HG03342 (cell line): ENCODE results near the gene TRAP1.

Source experiments
- ATAC-seq: cut with Tn5 transposase; IDR thresholded peaks from one replicate; pipeline ENCODE4 v1.9.1; 2021; ENCODE audit warnings: mild to moderate bottlenecking, moderate library complexity; ENCODE audit not compliant: unreplicated experiment

Gene TRAP1

DNA sequence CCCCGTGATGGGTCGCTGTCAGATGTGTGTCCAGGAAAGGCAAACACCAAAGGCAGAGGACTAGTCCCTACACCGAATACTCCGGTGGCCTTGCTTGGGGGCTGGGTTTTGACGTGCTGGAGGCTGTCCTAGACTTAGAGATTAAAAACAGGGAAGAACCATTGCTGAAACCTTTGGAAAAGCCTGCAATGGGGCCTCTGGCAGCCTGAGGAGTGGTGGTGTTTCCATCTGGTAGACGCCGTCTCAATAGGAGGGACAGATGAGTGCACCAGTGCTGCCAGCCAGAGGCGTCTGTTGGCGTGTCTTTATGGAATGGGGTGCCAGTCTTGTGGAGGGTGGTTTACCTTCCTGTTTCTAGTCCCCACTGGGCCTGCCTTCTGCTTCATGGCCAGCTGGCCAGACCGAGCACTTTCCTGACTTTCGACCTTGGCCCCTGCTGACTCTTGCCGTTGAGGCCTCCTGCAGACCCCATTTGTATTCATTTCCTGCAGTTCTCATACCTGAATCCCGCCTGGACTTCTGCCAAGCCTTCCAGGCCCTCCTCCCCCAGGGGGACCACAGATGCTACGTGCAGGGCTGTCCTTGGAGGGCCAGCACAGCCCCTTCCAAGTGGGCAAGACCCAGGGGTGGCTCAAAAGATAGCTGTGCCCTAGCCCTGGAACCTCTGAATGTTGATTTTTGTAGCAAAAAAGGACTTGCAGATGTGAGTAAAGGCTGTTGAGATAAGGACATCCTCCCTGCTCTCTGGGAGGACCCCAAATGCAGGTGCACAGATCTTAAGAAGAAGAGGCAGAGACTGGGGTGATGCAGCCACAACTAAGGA lies 64.7 kb downstream of the TRAP1 start:
- ATAC-seq: no peak

DNA sequence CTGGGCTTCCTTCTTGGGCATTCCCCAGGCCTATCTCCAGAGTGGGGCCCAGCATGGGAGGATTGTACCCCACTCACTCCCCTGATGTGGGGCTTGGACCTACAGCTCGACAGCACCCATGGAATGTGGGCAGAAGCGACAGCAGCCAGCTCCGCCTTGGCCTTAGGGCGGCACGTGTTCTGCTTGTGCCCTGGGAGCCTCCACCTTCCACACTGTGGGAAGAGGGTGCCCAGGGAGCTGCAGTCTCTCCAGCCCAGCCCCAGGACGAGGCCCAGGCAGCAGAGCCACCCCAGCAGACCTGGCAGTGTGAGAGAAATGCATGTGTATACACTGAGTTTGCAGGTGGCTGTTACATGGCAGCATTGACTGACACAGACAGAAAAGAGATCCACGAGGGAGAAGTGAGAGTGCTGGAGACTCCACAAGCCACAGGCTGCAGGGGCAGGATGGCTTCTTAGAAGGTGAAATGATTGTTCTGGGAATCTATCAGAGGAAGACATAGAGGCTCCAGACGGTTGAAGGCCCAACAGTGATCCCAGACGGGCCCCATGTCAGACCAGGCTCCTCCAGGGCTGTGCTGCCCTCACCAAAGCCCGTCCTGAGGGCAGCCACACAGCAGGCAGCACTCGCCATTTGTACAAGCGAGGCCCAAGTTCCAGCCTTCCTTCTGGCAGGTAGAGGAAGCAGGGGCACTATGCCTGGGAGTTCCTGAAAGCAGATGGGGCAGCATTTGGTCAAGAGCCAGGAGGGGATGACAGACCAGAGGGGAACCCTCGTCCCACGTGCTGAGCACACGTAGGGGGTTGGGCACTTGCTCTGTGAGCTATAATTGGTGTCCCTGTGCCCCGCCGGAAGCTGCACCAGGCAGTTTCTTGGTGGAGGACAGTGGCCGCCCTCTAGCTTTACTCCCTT lies 65.6 kb downstream of the TRAP1 start:
- ATAC-seq: no peak

DNA sequence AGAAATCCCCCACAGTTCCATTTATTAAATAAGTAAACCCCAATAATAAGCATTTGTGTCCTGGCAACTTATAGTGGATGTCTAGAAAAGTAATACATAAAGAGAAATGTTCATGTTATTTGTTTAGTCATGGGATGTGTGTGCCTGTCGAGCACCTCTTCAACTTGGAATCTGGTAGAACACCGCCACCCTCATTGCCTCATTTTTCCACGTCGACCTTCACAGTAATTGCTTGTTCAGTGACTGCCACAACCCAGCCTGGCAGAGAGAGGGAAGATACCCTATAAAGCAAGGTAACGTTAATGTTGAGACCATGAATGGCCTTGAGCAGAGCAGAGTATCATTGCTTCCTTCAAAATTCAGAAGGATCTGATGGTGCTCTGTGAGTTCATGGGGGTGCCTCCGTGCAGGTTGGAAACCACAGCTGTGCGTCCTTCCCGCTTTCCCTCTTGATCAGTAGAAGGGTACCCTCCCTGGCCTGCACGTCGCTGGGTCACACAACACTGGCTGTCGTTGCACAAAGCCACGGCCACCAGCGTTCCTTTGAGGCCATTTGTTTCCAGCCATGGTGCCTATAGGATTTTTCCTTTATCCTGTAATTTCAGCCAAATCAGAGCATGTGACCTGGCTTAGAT lies 66.6 kb downstream of the TRAP1 start:
- no peak for ATAC-seq

DNA sequence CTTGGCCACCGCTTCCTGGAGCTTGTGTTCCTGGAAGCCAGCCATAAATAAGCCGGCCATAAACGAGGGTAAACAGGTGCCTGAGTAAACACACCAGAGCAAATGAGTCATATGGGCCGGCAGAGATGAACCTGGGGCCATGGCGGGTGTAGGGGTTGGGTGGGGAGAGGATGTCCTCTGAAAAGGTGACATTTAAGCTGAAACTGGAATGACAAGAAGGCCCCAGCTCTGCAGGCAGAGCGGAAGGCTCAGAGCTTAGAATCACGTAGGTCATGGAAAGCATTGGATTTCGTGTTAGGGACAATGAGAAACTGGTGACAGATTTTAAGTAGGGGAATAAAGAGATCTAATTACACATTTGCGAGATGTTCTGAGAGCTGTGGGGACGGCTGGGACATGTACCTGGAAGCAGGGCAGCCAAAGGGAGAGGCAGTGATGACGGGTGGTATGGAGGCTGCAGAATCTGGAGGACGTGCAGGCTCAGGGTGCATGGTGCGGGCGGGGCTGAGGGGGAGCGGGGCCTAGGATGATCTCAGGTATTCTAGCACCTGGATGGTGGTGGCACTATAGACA lies 70.9 kb downstream of the TRAP1 start:
- no peak for ATAC-seq

DNA sequence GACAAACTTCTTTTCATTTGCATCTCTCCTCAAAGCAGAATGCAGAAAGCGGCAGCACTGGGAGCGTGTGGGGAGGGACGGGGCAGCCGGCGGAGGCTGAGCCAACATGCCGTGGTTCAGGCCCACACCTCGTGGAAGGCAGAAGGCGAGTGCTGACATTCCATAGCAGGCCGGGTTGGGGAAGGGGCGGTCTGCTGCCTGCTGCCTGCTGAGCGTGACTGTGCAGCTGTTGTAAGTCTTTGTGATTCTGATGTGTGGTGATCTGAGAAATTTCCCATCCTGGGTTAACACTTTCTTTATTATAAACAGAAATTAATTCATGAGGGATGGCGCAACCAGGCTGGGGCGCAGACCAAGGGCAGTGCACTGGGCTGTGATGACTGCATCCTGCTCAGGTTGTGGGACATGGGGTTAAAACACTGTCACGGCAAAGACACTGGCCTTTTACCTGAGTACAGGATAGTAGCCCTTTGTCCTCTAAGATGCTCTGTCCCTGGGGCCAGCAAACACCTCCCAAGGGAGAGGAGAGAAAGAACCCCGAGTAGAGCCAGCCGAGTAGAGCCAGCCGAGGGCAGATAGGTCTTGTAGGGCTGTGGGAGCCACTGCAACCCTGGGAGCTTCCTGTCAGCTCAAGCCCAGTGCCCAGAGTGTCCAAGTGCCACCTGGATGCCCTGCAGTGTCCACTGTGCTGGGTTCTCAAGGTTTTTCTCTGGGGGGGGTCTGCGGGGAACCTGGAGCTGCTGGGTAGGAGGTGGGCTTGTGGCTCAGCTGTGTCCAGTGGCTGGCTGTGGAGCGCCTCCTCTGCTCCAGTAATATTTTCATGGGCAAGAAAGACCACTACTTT lies 71.6 kb downstream of the TRAP1 start:
- no peak for ATAC-seq

DNA sequence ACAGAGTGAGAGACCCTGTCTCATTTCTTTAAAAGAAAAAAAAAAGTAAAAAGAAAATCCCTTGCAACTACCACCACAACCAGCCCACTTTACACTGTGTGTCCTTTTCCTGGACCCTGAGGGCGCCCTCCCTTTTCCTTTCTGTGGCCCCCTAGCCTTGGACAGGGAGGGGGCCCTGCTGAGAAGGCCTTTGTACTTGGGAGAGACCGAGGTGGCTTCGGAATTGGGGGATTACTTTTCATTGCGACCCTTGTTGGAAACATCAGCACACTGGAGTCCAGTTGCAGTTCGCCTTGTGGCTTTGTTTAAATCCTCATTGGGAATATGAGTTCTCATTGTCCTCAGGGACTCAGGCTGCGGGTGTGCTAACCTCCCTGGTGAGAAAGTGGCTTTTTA lies 72.2 kb downstream of the TRAP1 start:
- no peak for ATAC-seq

DNA sequence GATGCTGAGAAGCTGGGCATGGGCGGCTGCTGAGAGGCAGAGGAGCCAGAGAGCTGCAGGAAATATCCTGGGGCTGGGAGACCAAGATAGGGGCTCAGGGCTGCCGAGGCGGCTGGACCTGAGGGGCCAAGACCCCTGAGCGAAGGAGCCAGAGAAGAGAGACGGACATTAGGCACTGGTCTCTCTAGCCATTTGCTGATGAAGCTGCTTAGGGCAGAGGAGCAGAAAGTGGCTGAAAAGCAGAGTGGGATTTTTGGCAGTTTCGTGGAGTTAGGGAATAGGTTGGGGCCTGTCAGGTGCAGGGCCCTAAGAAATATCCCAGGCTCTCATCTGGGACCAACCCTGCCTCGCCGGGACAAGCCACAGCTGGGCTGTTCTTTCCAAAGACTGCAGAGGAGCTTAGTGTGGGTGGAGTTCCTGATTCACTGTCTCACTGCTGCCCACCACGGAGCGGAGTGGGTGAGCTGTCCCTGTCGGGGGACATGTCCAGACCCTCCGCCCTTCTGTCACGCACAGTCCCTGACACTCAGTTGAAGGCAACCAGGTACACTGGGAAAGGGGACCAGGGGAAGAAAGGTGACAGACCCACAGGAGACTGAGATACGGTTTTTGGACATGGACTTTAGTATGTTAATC lies 74.1 kb downstream of the TRAP1 start:
- no peak for ATAC-seq

DNA sequence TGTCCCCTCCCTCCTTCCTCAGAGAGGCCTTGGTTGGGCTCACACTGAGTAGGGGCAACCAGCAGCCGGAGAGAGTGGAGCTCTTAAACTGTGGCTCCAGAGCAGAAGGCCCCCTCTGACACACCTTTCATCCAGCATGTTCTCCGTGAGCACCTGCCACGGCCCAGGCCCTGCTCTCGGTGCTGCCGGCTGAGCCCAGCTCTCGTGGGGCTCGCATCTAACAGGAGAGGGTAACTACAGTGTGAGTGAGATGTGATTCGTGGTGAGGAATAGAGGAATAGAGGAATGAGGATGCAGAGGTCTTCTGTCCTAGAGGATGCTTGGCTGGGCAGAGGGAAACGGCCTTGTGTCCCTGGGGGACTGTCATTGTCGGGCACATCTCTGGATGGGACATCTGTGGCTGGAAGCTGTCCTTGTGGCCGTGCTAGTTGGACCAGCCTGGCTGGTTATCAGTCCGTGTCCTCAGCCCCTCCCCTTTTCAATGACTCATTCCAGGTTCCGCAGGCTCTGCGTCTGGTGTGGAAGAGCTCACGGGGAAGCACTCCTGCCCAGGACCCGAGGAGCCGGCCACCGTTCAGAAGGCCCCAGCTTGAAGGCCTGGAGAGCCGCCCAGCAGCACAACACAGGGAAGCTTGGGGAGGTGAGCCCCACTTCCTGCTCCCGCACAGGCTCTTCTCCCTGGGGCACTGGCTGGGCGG lies 74.8 kb downstream of the TRAP1 start:
- no peak for ATAC-seq

DNA sequence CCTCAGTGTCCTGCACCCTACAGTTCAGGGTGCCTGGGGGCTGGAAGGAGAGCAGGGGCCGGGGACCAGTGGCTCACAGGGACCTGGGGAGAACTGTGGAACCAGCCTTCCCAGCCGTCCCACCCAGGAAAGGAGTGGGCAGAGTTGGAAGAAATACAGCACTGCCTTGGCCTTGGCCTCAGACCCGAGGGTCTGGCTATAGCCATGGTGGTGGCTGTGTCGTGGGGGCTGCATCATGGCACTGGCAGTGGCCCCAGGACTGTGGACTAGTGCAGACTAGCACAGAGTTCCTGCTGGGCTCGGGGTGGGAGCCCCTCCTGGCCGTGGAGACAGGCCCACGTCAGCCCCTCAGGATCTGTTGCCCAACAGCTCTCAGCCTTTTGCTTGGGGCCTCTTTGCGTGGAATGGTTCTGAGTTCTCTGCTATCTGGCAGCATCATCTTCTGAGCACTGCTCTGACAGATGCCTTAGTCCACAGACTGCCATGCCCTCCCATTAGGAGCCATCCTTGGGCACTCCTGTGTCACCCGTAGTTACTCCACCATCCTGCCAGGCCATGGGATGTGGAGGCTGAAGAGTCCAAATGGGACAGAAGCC lies 75.4 kb downstream of the TRAP1 start:
- ATAC-seq: no peak

DNA sequence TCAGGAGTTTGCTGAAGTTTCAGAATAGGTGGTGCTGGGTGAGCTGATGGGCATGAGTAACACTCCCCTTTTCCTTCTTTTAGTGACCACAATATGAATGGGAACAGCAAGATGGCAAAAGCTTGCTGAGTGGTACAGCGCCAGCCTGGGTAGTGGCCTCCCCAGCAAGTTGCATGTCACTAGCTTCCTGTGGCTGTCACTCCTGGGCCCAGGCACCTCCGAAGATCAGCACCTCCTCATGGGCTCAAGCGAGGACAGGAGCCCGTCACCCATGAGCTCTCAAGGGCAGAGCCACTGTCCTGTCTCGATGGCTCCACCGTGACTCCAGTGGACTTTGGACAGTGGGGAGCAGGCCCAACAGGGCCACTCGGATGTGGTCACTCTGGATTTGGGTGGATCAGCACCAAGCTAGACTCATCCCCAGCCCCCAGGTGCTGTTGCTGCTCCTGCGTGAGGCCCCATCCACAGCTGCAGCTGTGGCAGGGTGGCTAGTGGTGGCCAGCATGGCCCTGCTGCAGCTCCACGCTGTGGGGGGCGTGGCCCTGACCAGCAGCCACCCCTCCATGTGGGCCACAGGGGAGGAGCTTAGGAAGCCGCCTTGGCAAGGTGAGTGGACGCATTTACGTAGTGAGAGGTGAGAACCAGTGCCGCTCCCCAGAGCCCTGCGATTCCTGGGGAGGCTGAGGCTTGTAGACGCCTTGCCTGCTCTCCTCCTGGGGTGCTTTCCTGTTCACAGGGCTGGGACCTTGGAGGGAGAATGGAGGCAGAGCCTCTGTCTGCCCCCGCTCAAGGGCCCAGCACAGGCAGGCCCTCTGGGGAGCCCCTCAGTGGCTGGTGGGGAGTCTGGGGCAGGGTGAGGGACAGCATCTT lies 76.5 kb downstream of the TRAP1 start:
- ATAC-seq: no peak

DNA sequence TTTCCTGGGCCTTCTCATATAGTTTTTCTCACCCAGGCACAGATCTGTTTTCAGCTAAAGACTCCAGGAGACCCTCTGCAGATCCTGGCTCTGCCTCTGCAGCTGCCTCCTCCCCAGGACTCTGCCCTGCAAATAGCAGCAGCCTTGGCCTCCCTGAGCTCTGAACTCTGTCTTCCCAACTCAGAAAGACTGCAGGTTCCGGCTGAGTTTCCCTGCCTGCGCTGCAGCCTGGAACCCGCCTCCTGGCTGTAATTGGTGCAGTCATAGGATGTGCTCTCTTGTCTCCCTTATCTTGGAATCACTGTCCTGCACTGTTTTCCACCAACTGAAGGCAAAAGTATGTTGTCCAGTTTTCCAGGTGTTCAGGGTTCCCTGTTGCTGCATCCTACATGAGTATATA lies 77.1 kb downstream of the TRAP1 start:
- no peak for ATAC-seq

DNA sequence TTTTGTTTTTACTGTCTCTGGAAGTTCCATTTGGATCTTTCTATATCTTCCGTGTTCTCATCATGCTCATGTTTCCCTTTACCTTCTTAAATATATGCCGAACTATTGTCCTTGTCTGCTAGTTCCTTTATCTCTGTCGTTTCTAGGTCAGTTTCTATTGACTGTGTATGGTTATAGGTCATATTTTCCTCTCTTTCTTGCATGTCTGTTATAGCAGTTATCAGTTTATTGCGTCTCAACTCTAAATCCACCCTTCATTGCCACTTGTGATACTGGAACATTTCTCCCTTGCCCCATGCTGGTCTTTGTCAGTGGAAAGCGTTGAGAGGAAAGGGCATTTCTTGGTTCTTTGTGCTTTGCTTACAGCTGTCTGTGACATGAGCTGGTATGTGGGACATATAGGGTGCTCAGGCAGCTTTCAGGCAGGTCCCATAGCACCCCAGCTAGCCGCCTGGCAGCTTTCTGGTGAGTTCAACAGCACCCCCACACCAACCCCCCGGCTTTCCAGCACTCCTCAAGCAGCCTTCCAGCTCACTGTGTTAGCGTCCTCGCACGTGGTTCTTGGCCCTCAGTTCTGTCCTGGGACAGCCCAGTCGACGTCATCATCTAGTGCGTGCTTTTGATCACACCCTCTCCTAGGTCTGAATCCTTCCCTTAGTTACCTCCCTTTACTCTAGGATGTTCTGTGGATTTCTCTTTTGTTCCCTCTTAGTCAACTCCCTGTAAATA lies 78.2 kb downstream of the TRAP1 start:
- no peak for ATAC-seq

DNA sequence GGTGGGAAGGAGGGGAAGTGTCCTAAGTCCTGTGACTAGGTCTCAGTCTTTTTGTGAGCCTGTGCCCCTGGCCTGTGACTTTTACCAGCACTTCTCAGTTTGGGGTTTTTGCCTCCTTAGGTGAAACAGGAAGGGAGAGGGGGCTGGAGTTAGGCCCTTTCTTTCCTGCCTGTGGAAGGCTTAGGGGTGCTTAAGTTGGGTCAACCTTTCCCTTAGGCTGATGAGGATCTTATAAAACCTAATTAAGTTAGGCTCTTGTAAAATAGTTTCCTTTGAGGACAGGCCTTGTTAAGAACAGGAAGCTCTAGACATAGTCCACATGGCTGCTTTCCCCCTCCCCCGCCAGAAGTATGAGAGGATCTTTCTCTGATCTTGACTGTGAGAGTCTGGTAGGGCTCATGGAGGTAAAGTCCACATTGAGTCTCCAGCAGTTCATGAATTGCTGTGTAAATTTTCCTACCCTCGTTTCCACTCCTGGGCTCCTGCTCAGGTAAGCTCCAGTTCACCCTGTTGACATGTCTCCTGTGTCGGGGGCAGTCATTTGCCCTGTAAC lies 79.9 kb downstream of the TRAP1 start:
- ATAC-seq: no peak

DNA sequence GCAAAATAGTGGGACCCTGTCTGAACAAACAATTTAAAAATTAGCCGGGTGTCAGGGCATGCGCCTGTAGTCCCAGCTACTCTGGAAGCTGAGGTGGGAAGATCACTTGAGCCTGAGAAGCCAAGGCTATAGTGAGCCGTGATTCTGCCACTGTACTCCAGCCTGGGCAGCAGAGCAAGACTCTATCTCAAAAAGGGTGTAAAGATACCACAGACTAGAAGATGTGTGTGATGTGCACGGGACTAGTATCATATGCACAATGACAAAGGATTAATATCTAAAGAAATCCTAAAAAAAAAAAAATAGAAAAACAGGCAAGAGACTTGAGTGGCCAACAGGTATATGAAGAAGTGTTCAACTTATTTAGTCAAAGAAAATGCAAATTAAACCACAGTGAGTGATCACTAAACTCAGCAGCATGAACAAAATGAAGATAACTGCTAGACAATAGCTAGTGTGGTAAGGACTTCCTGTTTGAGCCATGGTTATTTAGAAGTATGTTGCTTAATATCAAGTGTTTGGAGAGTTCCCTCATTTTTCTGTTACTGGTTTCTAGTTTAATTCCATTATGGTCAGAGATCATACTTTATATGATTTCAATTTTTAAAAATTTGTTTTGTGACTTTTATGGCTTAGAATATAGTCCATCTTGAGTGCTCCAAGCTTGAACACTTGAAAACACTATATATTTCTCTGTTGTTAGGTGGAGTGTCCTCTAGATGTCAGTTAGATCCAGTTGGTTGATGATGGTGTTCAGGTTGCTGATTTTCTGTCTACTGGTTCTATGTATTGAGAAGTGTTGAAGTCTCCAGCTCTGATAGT lies 91.2 kb downstream of the TRAP1 start:
- ATAC-seq: peak; percentile 57

DNA sequence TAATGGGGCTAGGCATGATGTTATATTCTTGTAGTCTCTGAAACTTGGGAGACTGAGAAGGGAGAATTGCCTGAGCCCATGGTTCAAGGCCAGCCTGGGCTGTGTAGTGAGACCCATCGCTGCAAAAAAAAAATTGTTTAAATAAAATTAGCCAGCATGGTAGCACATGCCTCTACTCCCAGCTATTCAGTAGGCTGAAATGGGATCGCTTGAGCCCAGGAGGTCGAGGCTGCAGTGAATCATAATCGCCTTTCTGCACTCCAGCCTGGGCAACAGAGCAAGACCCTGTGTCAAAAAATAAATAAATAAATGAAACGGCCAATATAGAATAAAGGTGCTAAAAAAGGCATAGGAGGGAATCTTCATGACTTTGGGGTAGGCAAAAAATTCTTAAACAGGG lies 92.0 kb downstream of the TRAP1 start:
- ATAC-seq: no peak

DNA sequence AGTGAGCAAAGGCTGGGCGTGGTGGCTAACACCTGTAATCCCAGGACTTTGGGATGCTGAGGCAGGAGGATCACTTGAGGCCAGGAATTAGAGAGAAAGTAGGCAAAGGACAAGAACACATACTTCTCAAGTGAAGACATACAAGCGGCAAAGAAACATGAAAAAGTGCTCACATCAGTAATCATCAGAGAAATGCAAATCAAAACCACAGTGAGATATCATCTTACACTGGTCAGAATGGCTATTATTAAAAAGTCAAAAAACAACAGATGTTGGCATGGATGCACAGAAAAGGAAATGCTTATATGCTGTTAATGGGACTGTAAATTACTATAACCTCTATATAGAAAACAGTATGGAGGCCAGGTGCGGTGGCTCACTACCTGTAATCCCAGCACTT lies 93.7 kb downstream of the TRAP1 start:
- no peak for ATAC-seq
